Vagina (tissue), 2 donors: Measurements from ENCODE around the gene IGSF5. TPM values are rescaled to one million over a fixed set of nuclear protein-coding genes. Genes with fewer than 3 reads are reported as not detected.

Experiments
- DNase-seq, 2 donors: peaks; one replicate each; pipeline ENCODE4 v3.0.0-alpha.2; 2017; ENCODE audit errors: extremely low spot score in 2 of 2
- H3K27ac ChIP-seq: fragments of 200-600 bp; sonication (generic); one replicate; pipeline ENCODE4 v1.5.1; 2019
- H3K27me3 ChIP-seq: fragments of 200-600 bp; sonication (generic); one replicate; pipeline ENCODE4 v1.5.1; 2019
- H3K36me3 ChIP-seq, 2 donors: fragments of 200-600 bp; sonication (generic); one replicate each; pipeline ENCODE4 v1.5.1; 2017 to 2019
- H3K4me1 ChIP-seq: fragments of 200-600 bp; sonication (generic); one replicate; pipeline ENCODE4 v1.5.1; 2019
- H3K4me3 ChIP-seq, 2 donors: fragments of 200-600 bp; sonication (generic); 1 replicate in 1 of 2; 2 replicates in 1 of 2; pipeline ENCODE4 v1.5.1; 2016 to 2019
- H3K9me3 ChIP-seq: fragments of 200-600 bp; sonication (generic); one replicate; pipeline ENCODE4 v1.5.1; 2019
- POLR2A ChIP-seq, 2 donors: fragments of 450-650 bp; IDR thresholded peaks; one replicate each; pipeline ENCODE4 v1.6.1; 2017; ENCODE audit warnings: antibody characterized with exemption in 2 of 2, mild to moderate bottlenecking in 2 of 2, moderate library complexity in 2 of 2
- POLR2AphosphoS5 ChIP-seq, 2 donors: sonication (generic); formaldehyde crosslinking; IDR thresholded peaks; one replicate each; pipeline ENCODE4 v1.9.0; 2017; ENCODE audit warnings: antibody characterized with exemption in 2 of 2, mild to moderate bottlenecking in 2 of 2, low read depth in 1 of 2; ENCODE audit not compliant: insufficient read depth in 1 of 2
- intact Hi-C: fragments of 100-400 bp; cut with DNase I; formaldehyde crosslinking; loops from one replicate; pipeline ENCODE4 v1.15.1; 2023
- total RNA-seq: library from RNA; depleted of rRNA; stranded (reverse); fragments of >200 nt; gene quantifications from one replicate; pipeline ENCODE4 v1.2.3, GENCODE V29; 2016
- TF ChIP-seq, protein P1 (sequence below), 3 experiments: fragments of 450-650 bp in 2 of 3; fragments of 200-600 bp in 1 of 3; sonication (generic) in 1 of 3; IDR thresholded peaks; one replicate each; pipeline ENCODE4 v1.5.1; 2017 to 2019; ENCODE audit warnings: antibody characterized with exemption in 3 of 3, mild to moderate bottlenecking in 2 of 3, moderate library complexity in 2 of 3

The IGSF5 gene
- total RNA-seq, 1 donor from 2014 or later: not detected

DNA sequence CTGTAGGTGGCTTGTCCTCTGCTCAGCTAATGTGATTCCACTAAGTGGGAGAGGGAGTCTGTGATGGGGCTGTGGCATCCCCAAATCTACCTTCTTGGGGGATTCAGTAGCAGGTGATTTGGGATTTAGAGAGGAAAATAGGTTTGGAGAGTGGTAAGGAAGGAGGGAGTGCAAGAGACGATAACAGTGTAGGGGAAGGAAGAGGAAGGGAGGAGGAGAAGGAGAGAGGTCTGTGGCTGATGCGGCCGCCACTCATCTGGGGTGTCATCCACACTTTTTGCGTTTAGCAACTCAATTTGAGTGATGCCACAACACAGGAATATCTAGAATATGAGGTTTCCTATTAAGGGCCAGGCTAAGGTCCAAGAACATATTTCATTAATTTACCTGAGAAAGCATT, 98.5 kb downstream of the IGSF5 start:
- H3K36me3 ChIP-seq: no peaks in the 10 kb centered on the region
- H3K27me3 ChIP-seq: no peaks in the 10 kb centered on the region
- no peaks in the 10 kb centered on the region for H3K4me1 ChIP-seq
- no peak for DNase-seq
- no peak for TF ChIP-seq POLR2A (IDR thresholded peaks at IDR 0.05)
- no peak for TF ChIP-seq POLR2AphosphoS5 (IDR thresholded peaks at IDR 0.05; ENCODE audit: insufficient read depth in 1 of 2, low read depth in 1 of 2)
- TF ChIP-seq, protein P1, sequence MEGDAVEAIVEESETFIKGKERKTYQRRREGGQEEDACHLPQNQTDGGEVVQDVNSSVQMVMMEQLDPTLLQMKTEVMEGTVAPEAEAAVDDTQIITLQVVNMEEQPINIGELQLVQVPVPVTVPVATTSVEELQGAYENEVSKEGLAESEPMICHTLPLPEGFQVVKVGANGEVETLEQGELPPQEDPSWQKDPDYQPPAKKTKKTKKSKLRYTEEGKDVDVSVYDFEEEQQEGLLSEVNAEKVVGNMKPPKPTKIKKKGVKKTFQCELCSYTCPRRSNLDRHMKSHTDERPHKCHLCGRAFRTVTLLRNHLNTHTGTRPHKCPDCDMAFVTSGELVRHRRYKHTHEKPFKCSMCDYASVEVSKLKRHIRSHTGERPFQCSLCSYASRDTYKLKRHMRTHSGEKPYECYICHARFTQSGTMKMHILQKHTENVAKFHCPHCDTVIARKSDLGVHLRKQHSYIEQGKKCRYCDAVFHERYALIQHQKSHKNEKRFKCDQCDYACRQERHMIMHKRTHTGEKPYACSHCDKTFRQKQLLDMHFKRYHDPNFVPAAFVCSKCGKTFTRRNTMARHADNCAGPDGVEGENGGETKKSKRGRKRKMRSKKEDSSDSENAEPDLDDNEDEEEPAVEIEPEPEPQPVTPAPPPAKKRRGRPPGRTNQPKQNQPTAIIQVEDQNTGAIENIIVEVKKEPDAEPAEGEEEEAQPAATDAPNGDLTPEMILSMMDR (IDR thresholded peaks at IDR 0.05): no peak
- intact Hi-C loops: no loop called here
- no peaks in the 10 kb centered on the region for H3K9me3 ChIP-seq
- no peak overlapping the region for H3K4me3 ChIP-seq
- H3K27ac ChIP-seq: peak overlapping the region; percentile 23

DNA sequence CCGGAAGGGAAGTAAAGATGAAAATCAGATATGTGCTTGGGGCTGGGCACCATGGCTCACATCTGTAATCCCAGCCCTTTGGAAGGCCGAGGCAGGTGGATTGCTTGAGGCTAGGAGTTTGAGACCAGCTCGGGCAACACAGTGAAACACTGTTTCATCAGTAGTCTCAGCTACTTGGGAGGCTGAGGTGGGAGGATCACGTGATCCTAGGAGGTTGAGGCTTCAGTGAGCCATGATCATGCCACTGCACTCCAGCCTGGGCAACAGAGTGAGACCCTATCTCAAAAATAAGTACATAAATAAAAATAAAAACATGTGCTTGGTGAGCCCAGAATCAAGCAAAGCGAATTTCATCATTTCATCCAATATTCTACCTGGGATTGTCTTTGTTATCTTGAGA, 98.9 kb downstream of the IGSF5 start:
- no peaks in the 10 kb centered on the region for H3K27me3 ChIP-seq
- no peak for TF ChIP-seq POLR2AphosphoS5 (IDR thresholded peaks at IDR 0.05; ENCODE audit: insufficient read depth in 1 of 2, low read depth in 1 of 2)
- TF ChIP-seq, protein P1 (IDR thresholded peaks at IDR 0.05): no peak
- no peak for TF ChIP-seq POLR2A (IDR thresholded peaks at IDR 0.05)
- no peaks in the 10 kb centered on the region for H3K4me1 ChIP-seq
- DNase-seq: no peak
- no peak overlapping the region for H3K4me3 ChIP-seq
- no peaks in the 10 kb centered on the region for H3K36me3 ChIP-seq
- no peak overlapping the region for H3K27ac ChIP-seq
- no peaks in the 10 kb centered on the region for H3K9me3 ChIP-seq
- intact Hi-C loops: no loop called here

GRCh38 chr21:39845571-39846130, 100.7 kb downstream of the IGSF5 start:
- no peak for DNase-seq
- H3K4me1 ChIP-seq: no peaks in the 10 kb centered on the region
- no peak overlapping the region for H3K27ac ChIP-seq
- no peak overlapping the region for H3K4me3 ChIP-seq
- TF ChIP-seq POLR2AphosphoS5 (IDR thresholded peaks at IDR 0.05; ENCODE audit: insufficient read depth in 1 of 2, low read depth in 1 of 2): no peak
- TF ChIP-seq POLR2A (IDR thresholded peaks at IDR 0.05): no peak
- TF ChIP-seq, protein P1 (IDR thresholded peaks at IDR 0.05): no peak
- H3K36me3 ChIP-seq: no peaks in the 10 kb centered on the region
- no peaks in the 10 kb centered on the region for H3K27me3 ChIP-seq
- intact Hi-C loops: no loop called here
- H3K9me3 ChIP-seq: no peaks in the 10 kb centered on the region

- Histone ChIP-seq H3K4me1 (no peaks in the 10 kb centered on the region), H3K9me3 (no peaks in the 10 kb centered on the region), H3K27ac (no peak overlapping the region), H3K27me3 (no peaks in the 10 kb centered on the region), H3K4me3 (no peak overlapping the region), H3K36me3 (no peaks in the 10 kb centered on the region)
- TF ChIP-seq, protein P1 (IDR thresholded peaks at IDR 0.05): no peak
- no peak for TF ChIP-seq POLR2AphosphoS5 (IDR thresholded peaks at IDR 0.05; ENCODE audit: insufficient read depth in 1 of 2, low read depth in 1 of 2)
- TF ChIP-seq POLR2A (IDR thresholded peaks at IDR 0.05): no peak
- peak in 1 of 2 donors; percentile 77 for DNase-seq
- intact Hi-C loops: no loop called here
Observed at GRCh38 chr21:39847877-39848276, 102.9 kb downstream of the IGSF5 start.

DNA sequence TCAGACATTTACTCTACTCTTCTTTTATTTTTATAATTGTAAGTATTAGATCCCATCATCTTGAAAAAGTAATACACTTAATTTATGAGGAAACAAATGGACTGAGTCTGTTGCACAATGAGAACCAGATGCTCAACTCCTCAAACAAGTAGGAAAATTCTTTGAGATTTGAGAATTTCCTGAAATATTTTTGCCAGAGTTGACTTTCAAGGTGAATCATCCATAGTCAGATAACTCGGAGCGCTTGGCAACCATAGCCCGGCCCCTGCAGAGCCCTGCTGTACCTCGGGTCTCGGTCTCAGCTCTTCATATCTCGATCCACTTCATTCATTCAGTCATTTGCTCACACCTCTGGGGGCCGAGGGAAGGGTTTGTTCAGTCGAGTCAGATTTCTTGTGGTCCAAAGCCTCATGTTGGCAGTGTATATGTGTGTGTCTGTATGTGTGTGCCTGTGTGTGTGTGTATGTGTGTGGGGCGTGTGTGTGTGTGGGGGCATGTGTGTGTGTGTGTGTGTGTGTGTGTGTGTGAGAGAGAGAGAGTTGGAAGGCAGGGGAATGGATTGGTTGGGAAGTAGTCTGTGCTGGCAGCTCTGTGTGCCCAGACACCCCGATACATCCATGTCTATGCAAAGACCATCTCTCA, 104.2 kb downstream of the IGSF5 start:
- no peak overlapping the region for H3K27ac ChIP-seq
- H3K27me3 ChIP-seq: no peaks in the 10 kb centered on the region
- no peak for TF ChIP-seq POLR2AphosphoS5 (IDR thresholded peaks at IDR 0.05; ENCODE audit: insufficient read depth in 1 of 2, low read depth in 1 of 2)
- TF ChIP-seq POLR2A (IDR thresholded peaks at IDR 0.05): no peak
- TF ChIP-seq, protein P1 (IDR thresholded peaks at IDR 0.05): no peak
- H3K36me3 ChIP-seq: no peaks in the 10 kb centered on the region
- H3K4me3 ChIP-seq: no peak overlapping the region
- DNase-seq: peak in 1 of 2 donors; percentile 70
- no peaks in the 10 kb centered on the region for H3K4me1 ChIP-seq
- no peaks in the 10 kb centered on the region for H3K9me3 ChIP-seq
- intact Hi-C loops: no loop called here
